H9 (cell line): ENCODE measurements around the gene GABRE. TPM values are rescaled to one million over a fixed set of nuclear protein-coding genes. Genes with fewer than 3 reads are reported as not detected.

Source experiments
- DNase-seq: peaks from one replicate; pipeline ENCODE4 v3.0.0-alpha.2; 2017
- H2AFZ ChIP-seq: one replicate; pipeline ENCODE4 v1.6.1; 2013; ENCODE audit warnings: mild to moderate bottlenecking, low read length, control low read depth, moderate library complexity
- H2AK5ac ChIP-seq: 2 replicates; pipeline ENCODE4 v1.6.1; 2013; ENCODE audit warnings: low read length, control low read depth, mixed read lengths; ENCODE audit not compliant: insufficient read length
- H2BK120ac ChIP-seq: one replicate; pipeline ENCODE4 v1.6.1; 2013; ENCODE audit warnings: low read depth, mild to moderate bottlenecking, low read length, control low read depth, inconsistent platforms; ENCODE audit not compliant: poor library complexity, severe bottlenecking
- H2BK12ac ChIP-seq: 2 replicates; pipeline ENCODE4 v1.6.1; 2013; ENCODE audit warnings: low read length, control low read depth, mixed read lengths, low read depth; ENCODE audit not compliant: insufficient read length
- H2BK15ac ChIP-seq: 2 replicates; pipeline ENCODE4 v1.6.1; 2013; ENCODE audit warnings: low read depth, low read length, control low read depth
- H2BK20ac ChIP-seq: one replicate; pipeline ENCODE4 v1.6.1; 2013; ENCODE audit warnings: low read depth, mild to moderate bottlenecking, low read length, control low read depth, inconsistent platforms; ENCODE audit not compliant: poor library complexity, severe bottlenecking
- H2BK5ac ChIP-seq: 2 replicates; pipeline ENCODE4 v1.6.1; 2013; ENCODE audit warnings: low read length, control low read depth, mixed read lengths; ENCODE audit not compliant: insufficient read length
- H3K14ac ChIP-seq: 2 replicates; pipeline ENCODE4 v1.6.1; 2013; ENCODE audit warnings: low read length, control low read depth; ENCODE audit not compliant: insufficient read depth
- H3K18ac ChIP-seq: 2 replicates; pipeline ENCODE4 v1.6.1; 2013; ENCODE audit warnings: low read depth, mild to moderate bottlenecking, mixed read lengths, low read length, control low read depth; ENCODE audit not compliant: insufficient read length
- H3K23ac ChIP-seq: 2 replicates; pipeline ENCODE4 v1.6.1; 2013; ENCODE audit warnings: low read length, control low read depth, mixed read lengths, low read depth; ENCODE audit not compliant: insufficient read length
- H3K23me2 ChIP-seq: 2 replicates; pipeline ENCODE4 v1.6.1; 2013; ENCODE audit warnings: low read depth, mild to moderate bottlenecking, mixed read lengths, low read length, control low read depth; ENCODE audit not compliant: insufficient read length, poor library complexity, severe bottlenecking
- H3K27ac ChIP-seq: 2 replicates; pipeline ENCODE4 v1.5.1; 2013; ENCODE audit warnings: low read length, control low read depth, mixed read lengths, low read depth; ENCODE audit not compliant: insufficient read length
- H3K27me3 ChIP-seq: 2 replicates; pipeline ENCODE4 v1.6.1; 2013; ENCODE audit warnings: low read length, control low read depth, inconsistent platforms; ENCODE audit not compliant: insufficient read depth
- H3K4ac ChIP-seq: 2 replicates; pipeline ENCODE4 v1.6.1; 2013; ENCODE audit warnings: low read depth, mild to moderate bottlenecking, control low read depth, inconsistent platforms, low read length, moderate library complexity
- H3K4me1 ChIP-seq: 2 replicates; pipeline ENCODE4 v1.6.1; 2013; ENCODE audit warnings: low read length, control low read depth, inconsistent platforms; ENCODE audit not compliant: insufficient read depth
- H3K4me2 ChIP-seq: 2 replicates; pipeline ENCODE4 v1.6.1; 2013; ENCODE audit warnings: low read length, control low read depth, mixed read lengths; ENCODE audit not compliant: insufficient read length, insufficient read depth
- H3K56ac ChIP-seq: 2 replicates; pipeline ENCODE4 v1.6.1; 2013; ENCODE audit warnings: low read depth, mild to moderate bottlenecking, mixed read lengths, low read length, control low read depth; ENCODE audit not compliant: insufficient read length
- H3K79me1 ChIP-seq: 2 replicates; pipeline ENCODE4 v1.6.1; 2013; ENCODE audit warnings: low read depth, mild to moderate bottlenecking, moderate library complexity, low read length, control low read depth, inconsistent platforms; ENCODE audit not compliant: insufficient read depth, poor library complexity, severe bottlenecking
- H3K79me2 ChIP-seq: 2 replicates; pipeline ENCODE4 v1.6.1; 2013; ENCODE audit warnings: low read length, control low read depth, inconsistent platforms; ENCODE audit not compliant: insufficient read depth
- H3K9ac ChIP-seq: 2 replicates; pipeline ENCODE4 v1.6.1; 2013; ENCODE audit warnings: low read length, control low read depth, mixed read lengths; ENCODE audit not compliant: insufficient read length; ENCODE audit errors: extremely low read depth
- H3K9me3 ChIP-seq: one replicate; pipeline ENCODE4 v1.6.1; 2013; ENCODE audit warnings: low read depth, low read length, inconsistent platforms; ENCODE audit not compliant: control insufficient read depth
- H3T11ph ChIP-seq: one replicate; pipeline ENCODE4 v1.6.1; 2013; ENCODE audit warnings: mild to moderate bottlenecking, low read length, control low read depth, inconsistent platforms
- H4K20me1 ChIP-seq: one replicate; pipeline ENCODE4 v1.6.1; 2013; ENCODE audit not compliant: control insufficient read depth, insufficient read length, insufficient read depth
- H4K5ac ChIP-seq: 2 replicates; pipeline ENCODE4 v1.6.1; 2013; ENCODE audit warnings: low read depth, mild to moderate bottlenecking, mixed read lengths, low read length, control low read depth; ENCODE audit not compliant: insufficient read length
- H4K8ac ChIP-seq: replicated peaks from 2 replicates; pipeline ENCODE4 v1.6.1; 2013; ENCODE audit warnings: low read length, control low read depth, mixed read lengths, low read depth; ENCODE audit not compliant: insufficient read length
- H4K91ac ChIP-seq: 2 replicates; pipeline ENCODE4 v1.6.1; 2013; ENCODE audit warnings: low read depth, mild to moderate bottlenecking, moderate library complexity, mixed read lengths, low read length, control low read depth; ENCODE audit not compliant: insufficient read length
- H3K27ac Mint-ChIP-seq, 3 experiments: 2 replicates in 2 of 3; 3 replicates in 1 of 3; pipeline ENCODE4 v1.8.0; 2020 to 2021; ENCODE audit warnings: mixed read lengths in 3 of 3, mild to moderate bottlenecking in 1 of 3, moderate library complexity in 1 of 3
- H3K27me3 Mint-ChIP-seq: 2 replicates; pipeline ENCODE4 v1.8.0; 2021; ENCODE audit warnings: low read depth, mild to moderate bottlenecking, moderate library complexity, mixed read lengths
- H3K36me3 Mint-ChIP-seq, 3 experiments: 2 replicates in 2 of 3; 3 replicates in 1 of 3; pipeline ENCODE4 v1.8.0; 2020 to 2021; ENCODE audit warnings: low read depth in 3 of 3, mixed read lengths in 3 of 3; ENCODE audit not compliant: insufficient read depth in 1 of 3
- H3K4me1 Mint-ChIP-seq, 2 experiments: 2 replicates each; pipeline ENCODE4 v1.8.0; 2020; ENCODE audit warnings: mixed read lengths in 2 of 2
- H3K4me3 Mint-ChIP-seq, 2 experiments: 2 replicates in 1 of 2; 3 replicates in 1 of 2; pipeline ENCODE4 v1.8.0; 2020 to 2021; ENCODE audit warnings: mild to moderate bottlenecking in 2 of 2, mixed read lengths in 2 of 2, moderate library complexity in 1 of 2
- H3K9me3 Mint-ChIP-seq, 2 experiments: 2 replicates in 1 of 2; 3 replicates in 1 of 2; pipeline ENCODE4 v1.8.0; 2020; ENCODE audit warnings: mild to moderate bottlenecking in 2 of 2, mixed read lengths in 2 of 2, moderate library complexity in 1 of 2
- CTCF ChIP-seq: fragments of 200-600 bp; sonication (generic); conservative IDR thresholded peaks from 3 replicates; pipeline ENCODE4 v1.8.0; 2021; ENCODE audit warnings: antibody characterized with exemption, mild to moderate bottlenecking
- WGBS: extraction: QIAGEN DNeasy Blood & Tissue Kit; methylation state at CpG from one replicate; pipeline ENCODE4 v1.1.7; 2013; ENCODE audit warnings: missing lambda C conversion rate, low lambda C conversion rate, mixed read lengths; ENCODE audit not compliant: insufficient read length; ENCODE audit errors: extremely low coverage; 5-methylcytosine and 5-hydroxymethylcytosine counted together
- total RNA-seq: library from RNA; stranded (reverse); gene quantifications from 2 replicates; pipeline ENCODE4 v1.2.1, GENCODE V29; 2021

GABRE gene
- total RNA-seq, 1 experiment from 2014 or later = 1.8 TPM

- Mint-ChIP-seq H3K9me3 (peaks cover 64 to 74% of the 10 kb centered on the region in 2 experiments), H3K27me3 (no peaks in the 10 kb centered on the region; the same call in 1 of the 2 replicates), H3K4me1 (no peaks in the 10 kb centered on the region), H3K36me3 (no peaks in the 10 kb centered on the region; a peak in 3 of 7 replicates), H3K4me3 (no peak overlapping the region), H3K27ac (no peak overlapping the region)
- Histone ChIP-seq H3K23ac (no peak overlapping the region), H3K9me3 (peaks cover 15% of the 10 kb centered on the region), H2BK20ac (no peak overlapping the region), H4K8ac (no peak overlapping the region), H2BK5ac (no peak overlapping the region), H3K56ac (no peak overlapping the region), H3K27ac (no peak overlapping the region), H4K91ac (no peak overlapping the region), H3K9ac (no peak overlapping the region), H3K4me1 (no peaks in the 10 kb centered on the region), H2BK120ac (no peak overlapping the region), H2BK15ac (no peak overlapping the region), H2BK12ac (no peak overlapping the region), H3K79me2 (no peaks in the 10 kb centered on the region), H2AFZ (no peak overlapping the region), H4K20me1 (no peaks in the 10 kb centered on the region), H3K27me3 (no peaks in the 10 kb centered on the region), H3K79me1 (no peaks in the 10 kb centered on the region), H3K18ac (no peak overlapping the region), H3K4me2 (no peak overlapping the region), H3K4ac (no peak overlapping the region), H3K23me2 (no peaks in the 10 kb centered on the region), H3T11ph (no peak overlapping the region), H4K5ac (no peak overlapping the region), H3K14ac (no peak overlapping the region), H2AK5ac (no peak overlapping the region)
- no peak for TF ChIP-seq CTCF
- DNase-seq = no peak
- no CpG with 5 or more reads among the region's 5 CpGs for WGBS
These were observed 25.3 kb upstream of the GABRE start for GRCh38 chrX:151999813-152000212.
